HG02938 (cell line): Measurements from ENCODE around the gene IMPA2.
A peak's percentile ranks its signal among the peaks of the same experiment; 100 is the strongest.
"Not testable (repeated sequence)": the region's sequence is repeated elsewhere in the genome, so short reads cannot be mapped to it uniquely, and the experiment has no call there.

Experiments used
- ATAC-seq: cut with Tn5 transposase; IDR thresholded peaks from one replicate; pipeline ENCODE4 v1.9.1; 2021; ENCODE audit warnings: mild to moderate bottlenecking, moderate library complexity; ENCODE audit not compliant: unreplicated experiment

The IMPA2 gene

DNA sequence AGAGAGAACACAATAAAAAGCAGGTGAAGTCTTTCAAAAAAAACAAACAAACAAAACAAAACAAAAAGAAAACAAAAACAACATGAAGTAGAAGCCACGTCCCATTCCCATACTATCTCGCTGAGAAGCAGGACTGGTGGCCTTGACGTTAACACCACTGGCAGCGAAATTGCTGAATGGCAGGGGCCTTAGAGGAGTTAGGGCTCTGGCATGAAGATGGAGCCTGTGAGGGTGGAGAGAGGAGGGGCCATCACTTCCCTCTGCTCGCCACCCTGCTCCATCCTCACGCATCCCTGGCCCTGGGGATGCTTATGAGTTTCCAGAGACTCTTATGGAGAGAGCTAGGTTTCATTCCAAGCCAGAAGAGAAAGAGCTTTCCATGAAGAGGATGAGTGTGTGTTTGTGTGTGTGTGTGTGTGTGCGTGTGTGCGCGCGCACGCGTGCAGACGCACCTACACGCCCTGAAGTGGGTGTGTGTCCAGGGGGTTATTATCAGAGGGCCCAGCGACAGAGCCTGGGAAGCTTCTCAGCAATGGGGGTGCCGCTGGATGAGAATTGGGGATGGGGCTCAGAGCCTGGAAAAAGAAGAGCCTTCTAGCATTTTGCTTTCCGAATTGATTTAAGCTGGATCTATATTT, 20.4 kb upstream of the IMPA2 start:
- ATAC-seq = no peak

DNA sequence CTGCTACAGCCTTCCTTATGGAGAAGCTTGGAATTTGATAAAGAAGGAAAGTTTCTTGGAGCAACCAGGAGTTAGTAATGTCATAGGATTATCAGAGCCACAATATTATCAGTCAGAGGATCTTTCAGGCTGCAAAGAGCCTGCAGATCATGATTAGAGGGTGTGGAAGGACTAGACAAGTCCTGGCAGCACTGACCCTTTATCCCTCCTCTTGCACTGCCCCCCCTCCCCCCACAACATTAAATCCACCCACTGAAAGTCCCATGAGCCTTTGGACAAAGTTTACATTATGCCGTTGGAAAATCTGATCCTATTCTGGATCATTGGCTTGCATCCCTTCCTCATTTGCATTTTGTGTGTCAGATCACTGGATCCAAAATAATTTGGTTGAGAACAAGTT, 18.7 kb upstream of the IMPA2 start:
- no peak for ATAC-seq

DNA sequence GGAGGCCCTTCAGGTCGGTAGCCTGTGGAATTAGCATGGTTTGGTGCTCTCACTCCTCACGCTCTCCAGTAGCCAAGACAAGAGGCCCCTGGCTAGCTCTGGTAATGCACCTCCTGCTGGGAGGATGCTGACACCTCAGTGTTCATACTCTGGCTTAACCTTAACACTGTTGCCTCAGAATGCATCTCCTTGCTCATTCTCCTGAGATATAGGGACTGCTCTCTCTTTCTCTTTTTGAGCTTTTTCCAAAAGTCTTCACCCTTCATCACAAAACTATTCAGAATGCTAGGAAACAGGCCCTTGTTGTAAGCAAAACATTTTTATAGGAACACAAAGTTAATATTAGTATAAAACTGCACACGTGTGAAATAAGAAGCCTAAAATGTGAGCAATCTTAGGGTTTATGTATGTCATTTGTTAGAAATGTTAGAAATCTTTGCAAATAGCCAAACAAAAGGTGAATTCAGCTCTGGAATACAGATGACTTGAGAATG, 17.3 kb upstream of the IMPA2 start:
- no peak for ATAC-seq

DNA sequence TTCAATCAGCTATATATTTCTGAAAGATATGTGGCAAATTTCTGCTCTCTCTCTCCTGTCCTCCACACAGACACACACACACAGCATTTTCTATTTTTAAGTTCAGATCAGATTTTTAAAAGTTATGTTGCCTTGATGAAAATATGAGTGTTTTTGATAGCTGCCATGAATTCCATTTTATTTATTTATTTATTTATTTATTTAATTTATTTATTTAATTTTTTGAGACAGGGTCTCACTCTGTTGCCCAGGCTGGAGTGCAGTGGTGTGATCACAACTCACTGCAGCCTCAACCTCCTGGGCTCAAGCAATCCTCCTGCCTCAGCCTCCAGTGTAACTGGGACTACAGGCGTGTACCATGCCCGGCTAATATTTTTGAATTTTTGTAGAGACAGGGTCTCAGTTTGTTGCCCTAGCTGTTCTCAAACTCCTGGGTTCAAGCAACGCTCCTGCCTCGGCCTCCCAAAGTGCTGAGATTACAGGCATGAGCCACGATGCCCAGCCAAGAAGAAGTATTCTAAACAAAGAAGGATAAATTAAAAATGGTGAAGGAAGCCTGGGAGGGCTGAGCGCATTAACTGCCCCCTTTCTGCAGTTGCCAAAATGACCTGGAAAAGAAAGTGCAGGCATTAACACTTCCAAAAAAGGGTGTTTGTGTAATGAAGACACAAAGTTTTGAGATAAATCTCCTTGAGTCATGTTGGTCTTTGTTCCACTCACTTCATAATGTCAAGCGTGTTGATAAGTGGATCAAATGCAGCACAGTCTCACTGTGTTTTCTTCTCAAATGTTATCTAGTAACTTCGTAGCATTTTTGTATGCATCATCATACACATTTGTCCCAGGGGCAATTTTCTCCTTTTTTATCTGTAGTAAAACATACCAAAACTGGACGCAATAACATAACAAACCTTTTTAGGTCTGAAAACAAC, 11.1 kb upstream of the IMPA2 start:
- ATAC-seq = no peak

DNA sequence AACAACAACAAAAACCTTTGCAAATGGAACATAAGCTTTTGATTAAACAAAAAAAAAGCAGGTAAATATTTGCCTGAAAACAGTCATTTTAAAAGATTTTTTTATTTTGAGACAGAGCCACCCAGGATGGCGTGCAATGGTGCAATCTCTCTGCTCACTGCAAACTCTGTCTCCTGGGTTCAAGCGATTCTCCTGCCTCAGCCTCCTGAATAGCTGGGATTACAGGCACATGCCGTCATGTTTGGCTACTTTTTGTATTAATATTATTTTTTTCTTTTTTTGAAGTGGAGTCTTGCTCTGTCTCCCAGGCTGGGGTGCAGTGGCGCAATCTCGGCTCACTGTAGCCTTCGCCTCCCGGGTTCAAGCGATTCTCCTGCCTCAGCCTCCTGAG, 10.5 kb upstream of the IMPA2 start:
- ATAC-seq = not testable (repeated sequence)

DNA sequence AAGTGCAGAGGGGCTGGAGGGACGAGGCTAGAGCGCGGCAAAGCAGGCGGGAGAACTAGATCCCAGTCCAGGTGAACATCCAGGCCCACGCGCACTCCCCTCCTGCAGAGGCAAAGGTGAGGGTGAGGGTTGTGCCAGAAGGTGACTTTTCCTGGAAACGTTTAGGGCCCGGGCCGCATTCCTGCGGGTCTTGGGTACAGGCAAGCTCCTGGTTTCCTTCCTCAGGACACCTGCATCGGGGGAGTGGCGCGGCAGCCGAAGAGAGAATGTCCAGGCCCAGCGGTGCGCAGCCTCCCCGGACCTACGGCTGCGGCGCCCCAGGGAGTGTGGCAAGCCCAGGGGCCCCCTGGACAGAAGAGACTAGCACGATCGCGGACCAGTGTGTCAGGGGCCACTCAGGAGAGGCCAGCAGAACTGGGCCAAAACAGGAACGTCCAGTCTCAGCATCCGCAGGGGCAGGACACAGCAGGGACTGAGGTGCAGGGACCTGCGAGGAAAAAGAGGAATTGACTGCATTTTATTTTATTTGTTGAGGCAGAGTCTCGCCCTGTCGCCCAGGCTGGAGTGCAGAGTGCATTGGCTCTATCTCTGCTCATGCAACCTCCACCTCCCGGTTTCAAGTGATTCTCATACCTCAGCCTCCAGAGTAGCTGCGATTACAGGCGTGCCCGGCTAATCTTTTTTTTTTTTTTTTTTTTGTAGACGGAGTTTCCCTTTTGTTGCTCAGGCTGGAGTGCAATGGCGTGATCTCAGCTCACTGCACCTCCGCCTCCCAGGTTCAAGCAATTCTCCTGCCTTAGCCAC, 8.7 kb upstream of the IMPA2 start:
- ATAC-seq = no peak

DNA sequence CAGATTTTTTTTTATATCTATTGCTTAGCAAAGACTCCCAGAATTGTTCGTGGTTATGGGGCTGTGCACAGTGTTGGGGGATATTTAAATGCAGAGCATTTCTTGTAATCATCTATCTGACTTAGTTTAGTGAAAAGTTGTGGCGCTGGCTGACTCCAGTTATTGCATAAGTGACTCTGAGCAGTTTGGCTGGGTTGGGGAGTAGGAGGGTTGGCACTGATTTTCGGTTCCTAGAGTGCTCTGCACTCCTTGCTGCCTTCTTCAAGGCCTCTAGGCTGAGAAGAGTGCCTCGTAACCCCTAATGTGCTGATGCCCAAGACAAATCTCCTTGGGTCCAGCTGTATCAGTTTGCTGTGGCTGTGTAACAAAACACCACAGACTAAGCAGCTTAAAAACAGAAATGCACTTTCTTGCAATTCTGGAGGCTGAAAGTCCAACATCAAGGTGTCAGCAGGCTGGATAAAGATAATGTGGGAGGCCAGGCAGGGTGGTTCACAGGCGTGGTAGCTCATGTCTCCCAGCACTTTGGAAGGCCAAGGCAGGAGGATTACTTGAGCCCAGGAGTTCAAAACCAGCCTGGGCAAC, 6.5 kb upstream of the IMPA2 start:
- ATAC-seq = no peak

DNA sequence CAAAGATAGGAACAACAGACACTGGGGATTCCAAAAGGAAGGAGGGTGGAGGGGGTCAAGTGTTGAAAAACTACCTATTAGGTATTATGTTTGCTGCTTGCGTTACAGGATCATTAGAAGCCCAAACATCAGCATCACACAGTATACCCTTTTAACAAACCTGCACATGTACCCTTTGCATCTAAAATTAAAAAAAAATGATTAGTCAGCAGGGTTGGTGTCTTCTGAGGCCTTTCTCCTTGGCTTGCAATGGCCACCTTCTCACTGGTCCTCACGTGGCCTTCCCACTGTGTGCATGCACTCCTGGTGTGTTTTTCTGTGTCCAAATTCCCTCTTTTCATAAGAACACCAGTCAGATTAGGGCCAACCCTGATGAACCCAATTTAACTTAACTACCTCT, 5.6 kb upstream of the IMPA2 start:
- ATAC-seq = no peak

DNA sequence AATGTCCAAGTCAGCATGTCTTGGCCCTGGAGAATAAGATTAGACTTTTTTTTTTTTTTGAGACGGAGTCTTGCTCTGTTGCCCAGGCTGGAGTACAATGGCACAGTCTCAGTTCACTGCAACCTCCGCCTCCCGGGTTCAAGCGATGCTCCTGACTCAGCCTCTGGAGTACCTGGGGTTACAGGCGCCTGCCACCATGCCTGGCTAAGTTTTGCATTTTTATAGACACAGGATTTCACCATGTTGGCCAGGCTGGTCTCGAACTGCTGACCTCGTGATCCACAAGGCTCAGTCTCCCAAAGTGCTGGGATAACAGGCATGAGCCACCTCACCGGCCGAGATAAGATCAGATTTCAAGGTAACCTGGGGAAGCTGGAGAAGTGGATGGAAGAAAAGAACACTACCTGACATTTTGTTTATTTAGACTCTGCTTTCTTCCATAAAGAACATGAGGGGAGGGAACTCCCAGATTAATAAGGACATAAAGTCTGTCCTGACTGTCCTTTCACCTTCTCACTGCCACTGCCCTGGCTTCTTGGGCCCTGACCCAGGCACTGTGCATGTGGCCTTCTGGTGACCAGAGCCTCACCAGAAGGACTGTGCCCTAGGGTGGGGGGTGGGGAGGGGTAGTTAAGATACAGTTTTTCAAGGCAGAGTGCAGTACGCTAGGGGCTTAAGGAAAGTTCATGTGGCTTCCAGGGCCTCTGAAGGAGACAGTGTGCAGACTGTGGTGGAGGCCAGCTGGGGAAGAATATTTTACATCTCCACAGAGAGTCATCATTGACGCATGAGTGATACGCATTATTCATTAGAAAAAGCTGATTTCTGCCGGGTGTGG, 4.8 kb upstream of the IMPA2 start:
- ATAC-seq = no peak

DNA sequence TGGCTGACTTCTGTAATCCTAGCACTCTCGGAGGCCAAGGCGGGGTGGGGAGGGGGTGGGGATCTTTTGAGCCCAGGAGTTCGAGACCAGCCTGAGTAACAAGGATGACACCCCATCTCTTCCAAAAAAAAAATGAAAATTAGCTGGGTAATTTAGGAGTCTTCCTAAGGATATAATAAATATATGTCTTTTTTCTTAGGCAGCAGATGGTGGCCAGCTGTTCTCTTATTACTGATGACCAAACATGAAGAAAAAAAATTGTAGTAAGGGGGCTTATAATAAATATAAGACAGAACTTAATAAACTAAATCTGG, 4.2 kb upstream of the IMPA2 start:
- no peak for ATAC-seq

DNA sequence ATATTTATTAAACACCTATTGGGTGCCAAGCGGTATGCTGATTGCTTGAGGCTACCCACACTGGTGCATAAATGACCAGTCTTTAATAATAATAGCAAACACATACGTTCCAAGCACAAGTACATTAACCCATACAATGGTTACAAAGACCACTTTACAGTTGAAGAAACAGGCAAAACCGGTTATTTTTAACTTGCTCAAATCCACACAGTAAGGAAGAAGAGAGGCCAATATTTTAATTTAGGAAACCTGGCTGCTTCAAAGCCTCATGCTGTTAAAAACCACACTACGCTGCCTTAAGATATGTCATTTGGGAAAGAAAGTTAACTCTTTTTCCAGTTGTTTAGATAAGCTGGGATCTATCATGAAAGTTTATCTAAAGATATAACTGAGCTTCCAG, 2.4 kb upstream of the IMPA2 start:
- no peak for ATAC-seq

DNA sequence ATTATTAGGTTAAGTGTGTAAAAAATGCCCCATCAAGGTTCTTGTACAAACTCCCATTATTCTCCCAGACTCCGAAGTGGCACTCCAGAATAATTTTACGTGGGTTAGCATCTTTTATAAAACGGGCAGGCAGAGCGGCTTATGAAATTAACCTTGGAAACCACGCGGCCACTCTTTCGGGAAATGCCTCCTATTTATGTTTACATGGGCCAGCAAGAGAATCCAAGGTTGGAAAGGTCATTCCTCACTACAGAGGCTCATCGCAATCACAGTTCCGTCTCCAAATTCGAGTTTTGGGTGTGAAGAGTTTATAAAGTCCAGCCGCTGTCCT, 1.2 kb upstream of the IMPA2 start:
- ATAC-seq = no peak

DNA sequence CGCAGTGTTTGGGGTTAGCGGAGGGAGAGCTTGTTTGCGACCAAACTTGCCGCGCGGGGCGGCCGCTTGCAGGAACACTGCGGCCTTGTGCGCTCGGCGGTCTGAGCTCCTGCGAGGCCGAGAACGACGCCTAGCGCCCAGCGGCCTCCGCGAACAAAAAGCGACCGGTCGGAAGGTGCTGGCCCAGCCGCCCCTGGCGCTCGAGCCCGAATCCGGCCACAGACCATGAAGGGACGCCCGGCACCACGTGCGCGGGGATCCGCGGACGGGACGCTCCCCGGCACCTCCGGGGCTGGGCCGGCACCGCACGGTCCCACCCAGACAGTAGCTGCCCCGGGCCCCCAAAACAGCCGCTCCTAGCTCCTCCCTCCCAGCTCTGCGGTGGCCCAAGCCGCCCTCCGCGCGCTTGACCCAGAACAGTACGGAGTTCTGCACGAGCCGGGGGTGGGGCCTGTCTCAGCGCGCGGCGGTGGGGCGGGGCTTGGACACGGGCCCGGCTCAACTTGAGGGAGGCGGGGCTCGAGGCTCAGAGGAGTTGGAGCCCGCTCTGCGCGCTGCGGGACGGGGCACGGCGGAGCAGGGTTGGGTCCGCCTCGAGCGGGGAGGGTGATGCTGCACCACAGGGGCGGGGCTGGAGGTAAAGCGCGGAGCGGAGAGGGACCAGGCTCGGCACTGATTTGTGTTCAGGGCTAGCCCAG, 664 bp upstream of the IMPA2 start:
- peak; percentile 88 for ATAC-seq

DNA sequence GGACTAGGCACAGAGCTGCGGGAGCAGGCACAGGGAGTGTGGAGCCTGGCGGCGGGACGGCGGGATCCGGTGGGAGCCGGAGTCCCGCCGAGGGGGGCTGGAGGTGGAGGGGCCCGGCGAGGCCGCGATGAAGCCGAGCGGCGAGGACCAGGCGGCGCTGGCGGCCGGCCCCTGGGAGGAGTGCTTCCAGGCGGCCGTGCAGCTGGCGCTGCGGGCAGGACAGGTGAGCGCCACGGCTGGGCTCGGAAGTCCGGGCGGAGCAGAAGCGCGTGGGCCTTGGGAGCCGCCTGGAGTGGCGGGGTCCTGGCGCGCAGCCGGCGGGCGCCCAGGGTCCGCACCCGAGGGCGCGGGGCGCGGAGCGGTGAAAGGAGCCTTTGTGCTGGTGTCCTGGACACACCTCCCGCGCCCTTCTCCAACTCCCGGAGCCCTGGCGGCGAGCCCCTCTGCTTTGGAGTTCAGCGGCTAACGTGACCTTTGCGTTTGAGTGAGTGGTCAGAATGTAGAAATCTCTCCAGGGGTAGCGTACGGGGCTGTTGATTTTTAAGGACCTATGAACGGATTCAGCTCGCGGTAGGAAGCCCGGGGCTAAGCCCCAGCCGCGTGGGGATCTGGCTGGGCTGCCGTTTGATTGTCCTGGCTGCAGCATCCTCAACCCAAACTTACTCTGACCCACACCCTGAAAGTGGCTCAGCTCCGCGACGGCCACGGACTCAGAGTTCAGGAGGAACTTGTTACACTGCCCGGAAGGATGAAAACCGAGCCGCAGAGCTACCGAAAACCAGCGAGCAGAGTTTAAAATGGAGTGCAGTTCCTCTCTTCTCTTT, 448 bp downstream of the IMPA2 start:
- ATAC-seq = peak; percentile 5

DNA sequence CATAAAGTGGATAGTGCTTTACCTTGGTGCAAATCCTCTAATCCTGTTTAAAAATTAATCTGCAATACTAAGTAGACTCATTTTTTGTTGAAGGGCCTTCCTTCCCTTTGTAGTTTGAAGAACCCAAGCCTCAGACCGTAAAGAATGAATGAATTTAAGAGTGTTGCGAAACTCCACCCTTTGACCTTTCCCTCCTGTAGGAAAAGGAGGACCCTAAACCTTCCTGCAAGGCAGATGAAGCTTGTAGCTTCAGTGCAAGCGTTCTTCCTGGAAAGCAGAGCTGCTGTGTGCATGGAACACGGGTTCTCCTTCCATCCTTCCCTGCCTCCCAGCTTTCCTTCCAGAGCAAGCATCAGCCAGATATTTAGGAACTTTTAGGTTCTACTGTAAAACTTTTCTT, 1.7 kb downstream of the IMPA2 start:
- no peak for ATAC-seq

DNA sequence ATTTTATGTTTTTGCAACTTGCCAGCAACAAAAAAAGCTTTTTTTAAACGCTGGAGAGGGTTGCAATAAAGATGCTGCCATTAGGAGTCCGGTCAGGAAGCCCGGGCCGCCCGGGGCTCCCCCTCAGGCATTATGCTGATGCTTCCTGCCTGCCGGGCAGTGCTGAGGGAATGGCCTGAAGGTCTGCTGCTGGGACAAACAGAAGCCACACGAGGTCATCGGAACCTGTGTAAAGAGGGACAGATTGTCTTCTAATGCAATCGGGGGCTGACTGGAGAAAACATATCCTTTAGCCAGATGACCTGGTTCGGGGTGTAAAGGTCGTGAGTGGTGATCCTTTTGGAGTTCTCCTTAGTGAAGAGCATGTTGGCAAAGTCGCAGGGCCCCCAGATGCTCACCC, 2.3 kb downstream of the IMPA2 start:
- no peak for ATAC-seq

DNA sequence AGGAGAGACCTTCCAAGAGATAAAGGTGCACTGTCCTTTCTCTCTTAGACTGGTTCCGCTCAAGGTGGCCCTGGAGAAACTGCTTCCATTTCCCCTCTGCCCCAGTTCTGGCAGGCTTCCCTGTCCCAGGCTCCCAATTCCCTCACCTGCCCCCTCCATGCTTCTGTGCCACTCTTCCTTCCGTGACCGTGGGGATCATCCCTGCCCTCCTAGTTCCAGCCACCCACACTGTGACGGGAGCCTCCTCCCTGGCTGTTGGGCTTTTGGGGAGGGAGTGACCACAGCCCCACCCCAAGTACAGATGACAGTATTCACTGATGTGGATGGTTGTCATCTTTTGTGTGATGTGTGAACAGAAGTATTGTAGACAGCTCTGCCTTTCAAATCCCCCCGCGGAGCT, 2.8 kb downstream of the IMPA2 start:
- ATAC-seq = no peak

DNA sequence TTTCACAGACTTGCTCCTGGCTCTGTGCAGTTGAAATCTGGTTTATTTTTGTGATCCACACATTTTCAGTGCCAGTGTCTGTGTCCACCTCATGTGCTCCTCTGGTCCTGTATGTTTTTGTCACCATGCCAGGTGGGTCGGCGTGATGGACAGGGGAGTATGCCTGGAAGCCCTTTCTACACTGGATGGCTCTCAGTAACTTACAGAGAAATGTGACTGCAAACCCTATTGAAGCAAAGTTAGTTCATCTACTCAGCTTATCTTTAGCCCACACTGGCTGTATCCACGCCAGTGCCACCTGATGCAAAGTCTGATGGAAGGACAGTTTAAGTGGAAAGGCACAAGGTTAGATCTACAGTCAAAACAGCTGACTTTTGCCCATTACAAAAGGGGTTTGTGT, 4.3 kb downstream of the IMPA2 start:
- ATAC-seq = no peak

DNA sequence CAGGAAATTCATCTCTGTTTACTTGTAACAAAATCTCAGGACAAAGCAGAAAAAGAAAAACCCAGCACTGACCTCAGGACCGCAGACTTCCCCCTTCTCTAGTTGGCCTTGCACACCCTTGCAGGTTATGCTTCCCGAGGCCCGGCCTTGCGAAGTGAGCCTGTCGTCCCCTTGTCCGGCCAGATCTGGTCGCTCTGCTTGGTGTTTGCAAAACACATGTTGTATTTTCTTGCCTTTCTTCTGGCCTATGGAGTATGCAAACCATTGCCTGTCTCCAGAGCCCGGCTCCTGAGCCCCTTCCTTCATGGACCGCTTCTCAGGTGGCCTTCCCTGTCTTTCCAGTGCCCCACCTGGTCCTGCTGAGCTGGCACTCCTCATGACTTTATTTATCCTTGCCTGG, 4.8 kb downstream of the IMPA2 start:
- ATAC-seq = no peak
